HG03045 (cell line): ENCODE measurements around the gene SLC20A1.

Experiments
- ATAC-seq: cut with Tn5 transposase; IDR thresholded peaks from one replicate; pipeline ENCODE4 v1.9.1; 2021; ENCODE audit warnings: mild to moderate bottlenecking, moderate library complexity; ENCODE audit not compliant: unreplicated experiment

SLC20A1 gene

DNA sequence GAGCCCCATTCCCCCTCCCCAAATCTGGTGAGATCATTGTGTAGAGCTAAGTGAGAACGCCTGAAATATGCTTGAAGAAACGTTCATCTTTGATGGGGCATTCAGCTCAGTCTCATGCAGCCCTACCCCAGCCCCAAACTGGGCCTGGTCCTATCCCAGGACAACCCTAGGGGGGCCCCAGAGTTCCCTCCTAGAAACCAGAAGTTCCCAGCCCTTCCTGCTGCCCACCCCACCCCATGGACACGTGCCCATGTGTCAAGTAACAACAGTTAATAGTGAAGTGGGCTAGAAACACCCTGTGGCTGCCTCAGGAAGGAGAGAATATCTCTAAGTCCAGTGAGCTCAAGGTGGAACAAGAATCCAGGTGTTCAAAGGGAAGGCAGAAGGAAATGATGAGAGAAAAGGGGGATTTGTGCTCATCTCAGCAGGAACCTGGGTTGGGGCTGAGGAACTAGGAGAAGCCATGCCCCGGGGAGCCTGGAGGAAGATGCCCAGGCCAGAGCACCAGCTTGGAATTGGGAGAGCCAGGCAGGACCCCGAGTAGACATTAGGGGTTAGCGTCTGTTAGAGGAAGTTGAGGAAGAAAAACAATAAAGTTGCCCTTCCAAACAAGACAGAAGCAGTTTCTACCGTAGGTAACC, 20.1 kb upstream of the SLC20A1 start:
- ATAC-seq: no peak

DNA sequence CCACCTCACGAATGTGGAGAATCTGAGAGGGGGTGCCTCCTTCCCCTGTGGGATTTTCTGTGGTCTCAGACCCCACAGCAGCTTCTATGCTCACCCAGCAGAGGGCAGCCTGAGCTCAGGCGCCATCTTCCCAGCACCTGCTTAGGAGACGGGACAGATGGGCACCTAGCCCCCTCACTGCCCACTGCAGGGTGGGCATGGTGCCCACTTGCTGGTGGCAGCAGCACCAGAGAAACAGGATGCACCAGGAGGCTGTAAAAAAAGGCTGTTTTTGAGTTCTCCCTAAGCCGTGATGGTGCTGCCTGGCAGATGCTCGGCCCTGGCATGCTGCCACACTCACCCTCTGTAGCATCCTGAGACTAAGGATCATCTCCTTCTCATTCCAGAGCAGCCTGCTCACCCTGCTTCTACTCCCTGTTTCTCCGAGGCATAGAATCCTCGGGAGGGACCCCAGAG, 19.1 kb upstream of the SLC20A1 start:
- ATAC-seq: no peak

DNA sequence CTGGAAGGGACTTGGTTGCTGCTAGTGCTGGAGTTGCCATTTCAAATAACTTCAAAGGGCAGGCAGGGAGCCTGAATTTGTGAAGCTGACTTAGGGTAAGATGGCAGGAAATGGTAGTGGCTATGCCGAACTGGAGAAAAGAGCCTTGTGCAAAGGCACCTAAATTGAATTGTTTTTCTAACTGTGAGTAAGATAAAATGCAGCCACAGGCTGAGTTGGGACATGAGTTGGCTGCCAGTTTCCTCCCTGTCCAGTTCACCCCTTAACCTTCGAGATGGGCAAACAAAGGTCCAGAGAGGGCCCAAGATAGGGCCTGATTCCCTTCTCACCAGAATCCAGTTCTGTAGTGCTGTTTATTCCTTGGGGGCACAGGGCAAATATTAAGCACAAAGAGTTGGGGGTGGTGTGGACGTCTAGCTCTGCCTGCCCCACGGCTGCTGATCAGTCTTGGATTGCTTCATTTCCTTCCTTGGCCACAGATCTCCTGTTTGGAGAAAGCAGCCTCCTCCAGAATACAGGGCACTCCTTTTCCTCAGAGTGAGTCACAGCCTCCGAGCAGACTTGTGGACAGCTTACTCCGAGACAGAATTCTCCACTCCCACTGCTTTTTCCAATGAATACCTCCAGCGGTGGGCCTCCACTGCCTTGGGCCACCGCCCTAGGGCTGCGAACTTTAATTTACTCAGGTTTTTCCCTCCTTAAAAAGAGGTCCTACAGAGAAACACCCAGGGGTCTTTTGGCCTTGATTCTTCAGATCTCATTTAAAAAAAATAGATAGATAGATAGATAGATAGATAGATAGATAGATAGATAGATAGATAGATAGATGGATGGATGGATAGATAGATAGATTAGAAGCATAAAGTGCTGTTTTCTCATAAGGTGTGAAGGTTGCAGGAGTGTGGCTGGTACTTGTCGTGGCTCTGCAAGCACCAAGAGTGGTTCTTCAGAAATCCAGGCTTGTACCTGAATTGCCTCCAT, 18.4 kb upstream of the SLC20A1 start:
- no peak for ATAC-seq

DNA sequence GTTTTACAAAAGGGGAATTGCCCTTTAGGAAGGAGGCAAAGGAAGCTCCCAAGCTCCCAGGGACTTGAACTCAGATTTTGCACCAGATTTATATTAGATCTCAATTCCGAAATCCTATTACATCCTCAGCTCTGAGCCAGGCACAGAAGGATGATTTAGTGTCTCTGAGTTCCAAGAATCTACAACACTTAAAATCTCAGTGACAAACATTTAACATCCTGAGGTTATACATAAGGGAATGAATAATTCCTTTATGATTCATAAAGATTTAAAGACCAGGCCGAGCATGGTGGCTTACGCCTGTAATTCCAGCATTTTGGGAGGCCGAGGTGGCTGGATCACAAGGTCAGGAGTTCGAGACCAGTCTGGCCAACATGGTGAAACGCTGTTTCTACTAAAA, 16.5 kb upstream of the SLC20A1 start:
- ATAC-seq: no peak

DNA sequence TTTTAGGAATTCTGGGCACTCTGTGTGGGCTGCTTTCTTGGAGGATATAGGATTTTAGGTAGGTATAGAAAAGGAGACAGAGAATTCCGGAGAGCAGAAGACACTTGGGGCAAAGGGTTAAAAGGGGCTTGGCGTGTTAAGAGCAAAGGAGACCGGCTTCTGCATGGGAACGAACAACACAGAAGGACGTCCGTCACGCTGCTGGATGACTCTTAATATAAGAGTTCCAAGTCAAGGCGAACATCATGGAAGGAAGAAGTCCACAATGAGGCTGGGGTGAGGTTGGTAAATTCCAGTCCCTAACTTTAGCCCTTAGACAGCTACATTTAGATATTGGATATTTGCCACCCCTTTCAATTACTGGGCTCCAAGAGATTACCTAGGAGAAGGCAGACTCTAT, 15.9 kb upstream of the SLC20A1 start:
- ATAC-seq: no peak

DNA sequence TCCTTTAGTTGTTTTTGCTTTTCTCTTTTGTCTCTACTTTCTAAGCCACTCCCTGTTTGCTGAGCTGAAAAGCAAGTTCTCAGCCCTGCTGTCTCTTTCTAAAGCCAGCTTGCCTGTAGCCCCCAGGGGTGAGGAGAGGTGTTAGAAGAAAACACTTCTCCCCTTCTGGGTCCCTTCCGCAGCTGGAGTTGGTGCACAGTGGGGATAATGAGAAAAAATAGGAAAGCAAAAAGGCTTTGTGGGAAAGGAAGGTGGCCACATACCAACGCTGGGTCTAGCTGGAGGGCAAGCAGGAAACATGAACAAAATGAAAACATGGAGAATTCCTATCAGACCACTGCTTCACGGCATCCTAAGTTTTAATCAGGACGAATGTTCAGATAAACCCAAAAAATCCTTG, 15.5 kb upstream of the SLC20A1 start:
- no peak for ATAC-seq

DNA sequence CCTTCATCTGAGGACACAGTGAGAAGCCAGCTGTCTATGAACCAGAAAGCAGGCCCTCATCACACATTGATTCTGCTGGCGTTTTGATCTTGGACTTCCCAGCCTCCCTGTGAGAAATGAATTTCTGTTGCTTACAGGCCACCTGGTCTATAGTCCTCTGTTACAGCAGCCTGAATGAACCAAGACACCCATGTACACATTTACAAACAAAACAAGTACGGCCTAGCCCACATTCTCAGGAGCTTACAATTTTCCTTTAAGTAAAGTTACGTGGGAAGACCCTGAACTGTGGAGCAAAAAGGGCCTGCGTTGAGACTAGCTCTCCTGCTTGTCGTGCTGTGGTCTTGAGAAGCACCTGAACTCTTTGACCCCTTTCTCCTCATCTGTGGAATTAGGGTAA, 12.0 kb upstream of the SLC20A1 start:
- no peak for ATAC-seq

DNA sequence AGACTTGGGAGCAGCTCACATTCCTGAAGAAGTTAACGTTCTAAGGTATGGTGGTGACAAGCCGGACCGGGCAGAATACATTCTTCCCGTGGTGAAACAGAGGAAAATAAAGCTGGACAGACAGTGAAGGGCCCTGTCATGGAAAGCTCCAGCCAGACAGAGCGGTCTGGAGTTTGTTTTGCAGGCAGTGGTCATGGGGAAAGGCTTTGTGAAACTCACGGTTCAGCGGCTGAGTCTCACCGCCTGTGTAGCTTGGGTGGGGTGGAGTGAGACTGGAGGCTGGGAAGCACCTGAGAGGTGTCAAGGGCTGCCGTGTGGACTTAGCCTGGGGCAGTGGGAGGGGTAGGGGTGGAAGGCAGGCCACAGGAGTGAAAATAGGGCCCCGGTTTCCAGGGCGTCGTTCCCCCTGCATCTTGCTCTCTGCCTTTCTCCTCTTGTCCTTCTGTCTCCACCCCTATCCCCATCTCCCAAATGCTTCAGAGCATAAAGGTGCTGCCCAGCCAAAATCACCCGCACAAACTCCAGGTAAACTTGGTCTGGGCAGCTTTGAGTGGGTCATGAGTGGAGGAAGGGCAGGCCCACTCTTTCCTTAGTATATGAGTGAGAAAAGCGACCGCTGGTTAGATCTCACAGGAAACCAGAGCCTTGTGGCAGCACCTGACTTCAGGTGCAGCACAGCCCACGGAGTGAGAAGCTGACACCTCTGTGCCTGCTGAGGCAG, 11.4 kb upstream of the SLC20A1 start:
- ATAC-seq: no peak

DNA sequence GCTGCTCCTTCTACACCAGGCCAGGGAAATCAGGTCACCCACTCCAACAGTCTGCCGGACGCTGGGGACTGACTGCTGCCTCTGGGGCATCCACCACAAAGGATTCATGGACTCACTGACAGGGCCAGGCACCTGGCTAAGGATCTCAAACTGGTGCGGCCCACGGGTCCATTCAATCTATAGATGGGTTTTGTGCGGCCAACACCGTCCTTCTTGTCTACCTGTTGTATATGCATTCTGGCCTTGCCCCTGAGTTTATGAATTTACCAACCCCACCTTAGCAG, 10.9 kb upstream of the SLC20A1 start:
- no peak for ATAC-seq

DNA sequence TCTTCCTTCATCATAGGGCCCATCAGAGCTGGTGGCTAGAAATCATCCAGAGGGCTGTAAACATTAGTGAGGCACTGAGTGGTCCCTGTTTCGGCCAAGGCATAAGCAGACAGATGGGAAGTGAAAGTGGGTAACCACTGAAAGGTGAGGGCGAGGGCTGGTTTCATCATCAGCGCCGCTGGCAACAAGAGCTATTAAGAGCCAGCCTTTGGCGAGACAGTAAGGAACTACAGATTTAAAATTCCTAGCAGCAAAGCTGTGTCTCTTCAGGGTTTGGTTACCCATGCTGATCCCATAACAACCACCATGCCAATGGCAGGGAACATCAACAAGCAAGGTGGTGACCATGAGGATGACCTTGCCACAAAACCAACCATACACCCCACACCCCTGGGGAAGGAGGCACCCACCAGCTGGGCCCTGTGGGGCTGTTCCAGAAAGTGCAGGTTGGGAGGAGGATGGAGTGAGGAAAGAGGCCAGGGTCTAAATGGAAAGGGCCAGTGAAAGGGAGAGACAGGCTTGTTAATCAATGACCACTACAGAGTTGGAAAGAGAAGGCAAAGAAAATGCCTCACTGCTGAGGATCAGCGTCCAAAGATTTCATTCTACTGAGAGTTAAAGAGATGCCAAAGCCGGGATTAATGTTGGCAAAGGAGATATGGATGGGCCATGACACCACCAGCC, 9.0 kb upstream of the SLC20A1 start:
- peak; percentile 86 for ATAC-seq

DNA sequence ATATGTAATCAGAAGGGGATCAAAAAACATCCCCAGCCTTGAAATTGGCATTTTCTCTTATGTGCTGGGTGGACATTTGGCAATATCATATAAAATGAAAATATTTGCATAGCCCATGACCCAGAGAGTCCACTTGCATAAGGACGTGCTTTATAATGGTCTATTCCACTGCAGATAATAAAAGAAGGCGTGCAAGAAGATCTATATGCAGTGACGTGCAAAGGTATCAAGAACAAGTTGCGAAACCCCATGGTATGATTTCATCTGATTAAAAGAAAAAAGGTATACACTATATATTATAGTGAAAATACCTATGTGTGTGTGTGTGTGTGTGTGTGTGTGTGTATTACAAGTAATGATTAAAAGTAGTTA, 8.5 kb upstream of the SLC20A1 start:
- no peak for ATAC-seq

DNA sequence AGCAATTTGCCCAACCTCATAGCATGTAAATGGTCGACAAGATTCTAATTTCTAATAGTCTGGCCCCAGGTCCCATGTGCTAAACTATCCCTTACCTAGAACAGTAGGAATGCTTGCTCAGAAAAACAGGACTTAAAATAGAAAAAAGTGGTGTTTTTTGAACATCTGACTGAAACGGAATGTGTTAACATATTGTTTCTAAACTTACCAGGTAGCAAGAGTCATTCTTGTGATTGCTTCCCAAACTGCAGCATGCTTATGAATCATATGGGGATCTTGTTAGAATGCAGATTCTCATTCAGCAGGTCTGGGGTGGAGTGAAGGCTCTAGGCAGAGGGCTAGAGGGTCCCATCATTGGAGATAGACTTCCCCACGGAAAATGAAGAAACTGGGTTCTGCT, 5.8 kb upstream of the SLC20A1 start:
- no peak for ATAC-seq

DNA sequence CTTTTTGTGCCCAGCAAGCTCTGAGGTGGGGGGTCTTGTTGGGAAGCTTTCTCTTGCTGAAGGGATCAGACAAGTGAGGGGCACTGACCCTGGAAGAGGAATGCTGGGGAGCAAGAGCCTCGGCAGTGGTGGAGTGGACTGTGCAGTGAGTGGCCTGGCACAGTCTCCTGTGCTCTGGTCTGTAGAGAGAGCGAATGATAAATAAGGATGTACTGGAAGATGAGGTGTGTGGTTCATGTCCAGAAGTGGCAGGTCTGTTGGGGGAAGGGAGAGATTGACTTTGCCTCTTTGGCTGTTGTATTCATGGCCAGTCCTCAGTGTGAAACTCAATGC, 5.3 kb upstream of the SLC20A1 start:
- ATAC-seq: no peak

DNA sequence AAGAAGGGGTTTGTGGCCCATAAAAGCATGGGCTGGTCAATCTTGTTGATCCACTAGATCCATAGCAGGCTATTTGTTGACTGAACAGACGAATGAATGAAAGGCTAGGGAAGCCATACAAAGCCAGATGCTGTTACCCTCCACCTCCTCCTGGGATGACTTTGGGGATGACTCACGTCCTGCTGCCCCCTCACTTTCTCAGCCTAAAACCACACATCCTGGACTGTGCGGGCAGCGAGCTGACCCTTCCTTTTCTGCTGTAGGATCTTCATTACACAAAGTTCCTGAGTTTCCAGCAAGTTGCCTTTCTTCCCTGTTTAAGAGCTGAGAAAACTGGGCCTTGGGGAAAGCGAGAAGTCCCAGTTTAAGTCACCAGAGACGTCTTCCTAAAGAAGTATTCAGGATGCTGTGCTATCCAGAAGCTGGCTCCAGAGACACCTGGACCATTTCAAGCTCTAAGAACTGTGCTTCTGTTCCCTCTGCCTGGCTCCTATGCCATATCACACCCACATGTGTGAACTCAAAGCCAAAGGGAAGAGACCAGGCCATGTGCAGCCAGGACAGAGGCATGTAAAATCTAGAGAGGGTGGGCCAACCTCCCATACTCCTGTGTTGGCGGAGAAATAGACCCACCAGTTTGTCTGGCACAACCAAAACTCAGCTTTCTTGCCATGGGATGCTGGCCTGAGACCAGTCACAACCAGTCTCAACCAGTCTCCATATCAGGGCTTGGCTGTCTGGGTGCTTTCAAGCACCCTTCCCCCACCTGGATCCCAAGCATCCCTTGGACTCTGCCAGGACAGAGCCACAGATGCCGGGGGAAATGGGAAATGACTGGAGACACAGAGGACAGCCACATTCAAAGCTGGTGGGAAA, 4.7 kb upstream of the SLC20A1 start:
- no peak for ATAC-seq

DNA sequence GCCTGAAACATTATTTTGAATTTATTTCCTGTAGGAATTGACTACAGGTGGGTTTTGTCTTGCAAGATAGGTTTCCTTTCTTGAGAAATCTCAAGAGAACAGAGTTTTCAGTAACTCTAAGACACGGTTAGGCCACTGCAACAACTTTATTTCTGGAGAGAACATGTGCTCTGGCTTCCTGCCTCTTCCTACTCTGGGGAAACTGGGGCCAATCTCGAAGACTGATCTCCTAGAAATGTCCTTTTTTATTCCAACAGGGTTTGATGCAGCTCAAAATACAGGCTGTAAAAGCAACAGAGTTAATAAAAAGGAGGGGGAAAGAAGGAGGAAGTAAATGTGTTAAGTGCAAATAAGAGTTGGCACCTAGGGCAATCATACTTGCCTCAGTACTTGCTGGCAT, 4.0 kb upstream of the SLC20A1 start:
- no peak for ATAC-seq

DNA sequence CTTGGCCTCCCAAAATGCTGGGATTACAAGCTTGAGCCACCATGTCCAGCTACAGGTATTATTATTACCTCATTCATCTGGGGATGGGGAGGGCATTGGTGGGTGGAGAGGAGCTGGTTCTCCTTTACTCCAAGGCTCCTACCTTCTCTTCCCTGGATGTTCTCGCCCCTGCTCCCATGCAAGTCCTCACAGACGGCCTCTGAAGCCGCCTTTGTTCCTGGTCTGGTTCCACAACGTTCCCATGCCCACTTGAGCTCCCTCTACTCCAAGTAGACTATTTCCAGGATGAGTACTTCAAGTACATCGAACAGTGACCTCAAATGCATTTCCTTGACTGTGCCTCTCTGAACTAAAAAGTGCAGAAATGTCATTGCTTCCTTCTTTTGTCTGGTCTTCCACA, 3.2 kb upstream of the SLC20A1 start:
- ATAC-seq: no peak

DNA sequence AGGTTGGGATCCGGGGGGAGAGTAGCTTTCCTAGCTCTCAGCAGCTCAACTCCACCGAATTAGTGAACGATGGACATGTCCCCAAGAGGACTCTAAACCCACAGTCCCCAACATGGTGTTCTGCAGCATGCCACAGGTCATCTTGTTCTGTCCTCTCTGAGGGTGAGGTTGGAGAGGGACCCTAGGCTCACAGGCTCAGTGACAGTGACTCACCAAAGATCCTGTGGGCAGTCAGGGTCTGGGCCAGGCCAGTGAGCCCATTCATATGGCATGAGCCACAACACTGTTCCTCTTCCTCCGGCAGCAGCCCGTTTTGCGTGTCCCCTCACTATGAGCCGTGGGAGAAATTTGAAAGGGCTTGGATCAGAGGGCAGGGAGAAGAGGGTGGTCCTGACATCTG, 2.8 kb upstream of the SLC20A1 start:
- ATAC-seq: no peak

DNA sequence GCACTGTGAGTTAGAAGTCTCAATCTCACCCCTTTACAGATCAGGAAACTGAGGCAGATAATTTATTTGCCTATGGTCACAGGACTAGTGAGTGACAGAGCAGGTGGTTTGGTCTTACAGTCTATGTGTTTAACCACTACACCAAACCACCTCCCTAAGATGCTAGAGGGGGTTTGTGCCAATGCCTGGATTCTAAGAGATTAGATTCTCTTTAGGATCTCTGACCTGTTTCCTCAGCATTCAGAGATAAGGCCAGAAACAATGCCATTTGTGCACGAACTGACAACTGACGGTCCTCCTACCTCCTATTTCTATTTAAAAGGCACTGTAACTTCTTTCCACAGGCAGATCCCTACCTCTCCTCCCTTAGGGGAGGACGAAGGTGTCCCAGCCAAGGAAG, 2.3 kb upstream of the SLC20A1 start:
- ATAC-seq: no peak

DNA sequence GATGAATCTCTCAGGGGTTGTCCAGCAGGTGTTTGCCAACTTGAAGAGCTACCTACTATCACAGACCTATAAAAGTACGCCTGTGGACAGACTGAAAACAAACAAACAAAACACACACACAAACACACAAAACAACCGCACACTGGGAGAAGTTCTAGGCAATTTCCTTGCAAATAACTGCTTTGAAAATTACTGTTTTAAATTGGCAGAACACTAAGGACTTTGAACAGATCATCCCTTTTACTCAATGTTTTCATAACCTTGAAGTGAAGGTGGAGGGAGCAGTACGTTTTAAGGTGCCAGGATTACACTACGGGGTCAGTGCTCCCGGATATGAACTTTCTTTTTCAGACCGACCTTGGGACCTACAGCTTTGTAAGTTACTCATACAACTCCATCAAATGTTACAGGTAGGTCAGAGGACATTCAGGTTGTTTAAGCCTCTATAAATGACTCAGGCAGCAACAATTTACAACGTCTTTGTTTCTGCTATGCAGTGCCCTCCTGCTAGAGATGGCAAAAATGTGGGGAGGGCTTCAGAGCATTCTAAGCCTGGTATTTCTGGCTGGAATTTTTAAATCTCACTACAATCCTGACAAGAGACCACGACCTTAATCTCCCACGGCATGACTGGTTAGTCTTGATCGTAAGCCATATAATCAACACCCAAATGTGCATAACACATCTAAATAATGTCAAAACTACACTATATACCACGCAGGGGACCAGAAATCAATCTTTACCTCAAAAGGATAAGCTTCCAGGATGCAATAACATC, 1.4 kb upstream of the SLC20A1 start:
- ATAC-seq: no peak

DNA sequence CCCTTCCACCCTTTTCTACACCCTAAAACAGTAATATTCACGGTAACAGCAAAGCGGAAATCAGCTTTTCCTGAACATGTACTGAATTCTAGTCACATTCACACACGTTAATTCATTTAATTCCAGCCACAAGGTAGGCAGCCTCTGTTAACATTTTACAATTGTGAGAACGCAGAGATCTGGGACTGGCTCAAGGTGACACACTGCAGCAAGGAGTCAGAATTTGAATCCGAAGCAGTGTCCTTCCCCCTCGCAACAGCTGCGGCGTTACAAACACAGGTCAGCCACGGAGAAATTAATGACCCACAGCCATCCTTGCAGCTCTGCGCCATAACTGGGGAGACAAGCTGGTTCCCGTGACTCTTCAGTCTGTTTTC, 818 bp upstream of the SLC20A1 start:
- no peak for ATAC-seq
